ENCODE data around the gene SPRR5. TPM values are rescaled to one million over a fixed set of nuclear protein-coding genes. Genes with fewer than 3 reads are reported as not detected.

Gene SPRR5
- polyA plus RNA-seq, 1 donor from 2014 or later: not detected

DNA sequence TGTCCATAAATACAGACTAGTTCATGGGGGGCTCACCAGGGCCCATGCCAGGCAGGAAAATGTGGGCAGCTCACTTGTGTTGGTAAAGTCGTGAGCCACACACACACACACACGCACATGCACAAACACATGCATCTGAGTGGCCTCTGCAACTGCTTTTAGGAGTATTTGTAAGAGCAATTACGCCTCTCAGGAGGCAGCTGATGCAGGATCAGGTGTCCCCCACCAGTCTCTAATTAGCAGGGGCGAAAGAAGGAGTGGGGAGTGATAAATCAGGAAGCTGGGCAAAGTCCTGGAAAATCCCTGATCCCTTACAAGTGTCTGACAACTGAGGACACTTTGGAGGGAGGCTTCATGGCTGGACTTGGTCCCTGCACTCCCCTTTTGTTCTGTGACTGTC lies 44.4 kb upstream of the SPRR5 start:
- no peak overlapping the region for H3K4me3 ChIP-seq (ENCODE audit: low read length)
- H3F3A ChIP-seq (ENCODE audit: insufficient read depth, low read length, poor library complexity, severe bottlenecking): no peaks in the 10 kb centered on the region
- H2AFZ ChIP-seq (ENCODE audit: low read depth, low read length): no peak overlapping the region
- no peak overlapping the region for H3K4me2 ChIP-seq (ENCODE audit: low read length)
- no peaks in the 10 kb centered on the region for H3K9me3 ChIP-seq (ENCODE audit: low read length)
- no peaks in the 10 kb centered on the region for H3K27me3 ChIP-seq (ENCODE audit: insufficient read depth, low read depth, low read length)
- TF ChIP-seq RAD21 (conservative IDR thresholded peaks at IDR 0.05) (no peak), MXI1 (conservative IDR thresholded peaks at IDR 0.05; ENCODE audit: poor library complexity, severe bottlenecking) (no peak), SMC3 (conservative IDR thresholded peaks at IDR 0.05; ENCODE audit: poor library complexity) (no peak), TAF1 (IDR thresholded peaks at IDR 0.05; ENCODE audit: low read depth) (no peak), EZH2 (IDR thresholded peaks at IDR 0.05; ENCODE audit: borderline replicate concordance, insufficient read depth, low read length, poor library complexity, severe bottlenecking) (no peak), EP300 (conservative IDR thresholded peaks at IDR 0.05; ENCODE audit: poor library complexity, severe bottlenecking) (no peak), POLR2AphosphoS5 (IDR thresholded peaks at IDR 0.05) (no peak)
- TF ChIP-seq, protein P1, sequence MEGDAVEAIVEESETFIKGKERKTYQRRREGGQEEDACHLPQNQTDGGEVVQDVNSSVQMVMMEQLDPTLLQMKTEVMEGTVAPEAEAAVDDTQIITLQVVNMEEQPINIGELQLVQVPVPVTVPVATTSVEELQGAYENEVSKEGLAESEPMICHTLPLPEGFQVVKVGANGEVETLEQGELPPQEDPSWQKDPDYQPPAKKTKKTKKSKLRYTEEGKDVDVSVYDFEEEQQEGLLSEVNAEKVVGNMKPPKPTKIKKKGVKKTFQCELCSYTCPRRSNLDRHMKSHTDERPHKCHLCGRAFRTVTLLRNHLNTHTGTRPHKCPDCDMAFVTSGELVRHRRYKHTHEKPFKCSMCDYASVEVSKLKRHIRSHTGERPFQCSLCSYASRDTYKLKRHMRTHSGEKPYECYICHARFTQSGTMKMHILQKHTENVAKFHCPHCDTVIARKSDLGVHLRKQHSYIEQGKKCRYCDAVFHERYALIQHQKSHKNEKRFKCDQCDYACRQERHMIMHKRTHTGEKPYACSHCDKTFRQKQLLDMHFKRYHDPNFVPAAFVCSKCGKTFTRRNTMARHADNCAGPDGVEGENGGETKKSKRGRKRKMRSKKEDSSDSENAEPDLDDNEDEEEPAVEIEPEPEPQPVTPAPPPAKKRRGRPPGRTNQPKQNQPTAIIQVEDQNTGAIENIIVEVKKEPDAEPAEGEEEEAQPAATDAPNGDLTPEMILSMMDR (IDR thresholded peaks at IDR 0.05; ENCODE audit: poor library complexity, severe bottlenecking): no peak
- TF ChIP-seq, protein P2, sequence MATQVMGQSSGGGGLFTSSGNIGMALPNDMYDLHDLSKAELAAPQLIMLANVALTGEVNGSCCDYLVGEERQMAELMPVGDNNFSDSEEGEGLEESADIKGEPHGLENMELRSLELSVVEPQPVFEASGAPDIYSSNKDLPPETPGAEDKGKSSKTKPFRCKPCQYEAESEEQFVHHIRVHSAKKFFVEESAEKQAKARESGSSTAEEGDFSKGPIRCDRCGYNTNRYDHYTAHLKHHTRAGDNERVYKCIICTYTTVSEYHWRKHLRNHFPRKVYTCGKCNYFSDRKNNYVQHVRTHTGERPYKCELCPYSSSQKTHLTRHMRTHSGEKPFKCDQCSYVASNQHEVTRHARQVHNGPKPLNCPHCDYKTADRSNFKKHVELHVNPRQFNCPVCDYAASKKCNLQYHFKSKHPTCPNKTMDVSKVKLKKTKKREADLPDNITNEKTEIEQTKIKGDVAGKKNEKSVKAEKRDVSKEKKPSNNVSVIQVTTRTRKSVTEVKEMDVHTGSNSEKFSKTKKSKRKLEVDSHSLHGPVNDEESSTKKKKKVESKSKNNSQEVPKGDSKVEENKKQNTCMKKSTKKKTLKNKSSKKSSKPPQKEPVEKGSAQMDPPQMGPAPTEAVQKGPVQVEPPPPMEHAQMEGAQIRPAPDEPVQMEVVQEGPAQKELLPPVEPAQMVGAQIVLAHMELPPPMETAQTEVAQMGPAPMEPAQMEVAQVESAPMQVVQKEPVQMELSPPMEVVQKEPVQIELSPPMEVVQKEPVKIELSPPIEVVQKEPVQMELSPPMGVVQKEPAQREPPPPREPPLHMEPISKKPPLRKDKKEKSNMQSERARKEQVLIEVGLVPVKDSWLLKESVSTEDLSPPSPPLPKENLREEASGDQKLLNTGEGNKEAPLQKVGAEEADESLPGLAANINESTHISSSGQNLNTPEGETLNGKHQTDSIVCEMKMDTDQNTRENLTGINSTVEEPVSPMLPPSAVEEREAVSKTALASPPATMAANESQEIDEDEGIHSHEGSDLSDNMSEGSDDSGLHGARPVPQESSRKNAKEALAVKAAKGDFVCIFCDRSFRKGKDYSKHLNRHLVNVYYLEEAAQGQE (IDR thresholded peaks at IDR 0.05; ENCODE audit: borderline replicate concordance): no peak
- H3K9me2 ChIP-seq (ENCODE audit: insufficient read depth, low read length): no peaks in the 10 kb centered on the region
- no peaks in the 10 kb centered on the region for H3K79me2 ChIP-seq (replicated peaks; ENCODE audit: insufficient read depth, low read length)
- no peak overlapping the region for H3K9ac ChIP-seq (ENCODE audit: low read length)
- no peak overlapping the region for H3K27ac ChIP-seq (ENCODE audit: low read length)
- no peaks in the 10 kb centered on the region for H4K20me1 ChIP-seq (ENCODE audit: insufficient read depth)
- H3K36me3 ChIP-seq (ENCODE audit: insufficient read depth, low read length): no peaks in the 10 kb centered on the region

GRCh38 chr1:152904688-152905440 lies 42.1 kb upstream of the SPRR5 start:
- no peaks in the 10 kb centered on the region for H3K9me2 ChIP-seq (ENCODE audit: insufficient read depth, low read length)
- H4K20me1 ChIP-seq (ENCODE audit: insufficient read depth): no peaks in the 10 kb centered on the region
- no peak overlapping the region for H3K27ac ChIP-seq (ENCODE audit: low read length)
- H3K36me3 ChIP-seq (ENCODE audit: insufficient read depth, low read length): no peaks in the 10 kb centered on the region
- TF ChIP-seq POLR2AphosphoS5 (IDR thresholded peaks at IDR 0.05): no peak
- no peak for TF ChIP-seq RAD21 (conservative IDR thresholded peaks at IDR 0.05)
- TF ChIP-seq, protein P2 (IDR thresholded peaks at IDR 0.05; ENCODE audit: borderline replicate concordance): no peak
- no peak for TF ChIP-seq EP300 (conservative IDR thresholded peaks at IDR 0.05; ENCODE audit: poor library complexity, severe bottlenecking)
- TF ChIP-seq SMC3 (conservative IDR thresholded peaks at IDR 0.05; ENCODE audit: poor library complexity): no peak
- no peak for TF ChIP-seq TAF1 (IDR thresholded peaks at IDR 0.05; ENCODE audit: low read depth)
- TF ChIP-seq, protein P1 (IDR thresholded peaks at IDR 0.05; ENCODE audit: poor library complexity, severe bottlenecking): no peak
- no peak for TF ChIP-seq MXI1 (conservative IDR thresholded peaks at IDR 0.05; ENCODE audit: poor library complexity, severe bottlenecking)
- no peak for TF ChIP-seq EZH2 (IDR thresholded peaks at IDR 0.05; ENCODE audit: borderline replicate concordance, insufficient read depth, low read length, poor library complexity, severe bottlenecking)
- H3K27me3 ChIP-seq (ENCODE audit: insufficient read depth, low read depth, low read length): no peaks in the 10 kb centered on the region
- no peak overlapping the region for H2AFZ ChIP-seq (ENCODE audit: low read depth, low read length)
- no peaks in the 10 kb centered on the region for H3K9me3 ChIP-seq (ENCODE audit: low read length)
- no peak overlapping the region for H3K4me3 ChIP-seq (ENCODE audit: low read length)
- no peak overlapping the region for H3K9ac ChIP-seq (ENCODE audit: low read length)
- H3K79me2 ChIP-seq (replicated peaks; ENCODE audit: insufficient read depth, low read length): no peaks in the 10 kb centered on the region
- H3F3A ChIP-seq (ENCODE audit: insufficient read depth, low read length, poor library complexity, severe bottlenecking): no peaks in the 10 kb centered on the region
- no peak overlapping the region for H3K4me2 ChIP-seq (ENCODE audit: low read length)

Data from neural cell (in vitro differentiated cells).